ENCODE results near the gene NOC2L.
A peak's percentile ranks its signal among the peaks of the same experiment; 100 is the strongest.

The NOC2L gene

GRCh38 chr1:941015-941587 lies 18.0 kb downstream of the NOC2L start:
- no peak for DNase-seq

- DNase-seq = peak; percentile 88
Observed at GRCh38 chr1:940107-941014, 18.7 kb downstream of the NOC2L start.

GRCh38 chr1:939511-940106 lies 19.4 kb downstream of the NOC2L start:
- DNase-seq = no peak

- no peak for DNase-seq
Observed at GRCh38 chr1:938711-939489, 20.2 kb downstream of the NOC2L start.

- DNase-seq = no peak
Observed at GRCh38 chr1:938088-938683, 20.9 kb downstream of the NOC2L start.

GRCh38 chr1:937521-937920 lies 21.5 kb downstream of the NOC2L start:
- DNase-seq = no peak

GRCh38 chr1:936348-937264 lies 22.4 kb downstream of the NOC2L start:
- no peak for DNase-seq

GRCh38 chr1:935751-936231 lies 23.3 kb downstream of the NOC2L start:
- no peak for DNase-seq

- no peak for DNase-seq
Observed at GRCh38 chr1:934991-935750, 23.9 kb downstream of the NOC2L start.

GRCh38 chr1:933603-933940 lies 25.5 kb downstream of the NOC2L start:
- DNase-seq = no peak

- no peak for DNase-seq
Observed at GRCh38 chr1:932776-933602, 26.1 kb downstream of the NOC2L start.

GRCh38 chr1:932173-932510 lies 26.9 kb downstream of the NOC2L start:
- no peak for DNase-seq

- no peak for DNase-seq
Observed at GRCh38 chr1:931380-932172, 27.5 kb downstream of the NOC2L start.

GRCh38 chr1:930633-931138 lies 28.4 kb downstream of the NOC2L start:
- DNase-seq = no peak

- no peak for DNase-seq
Observed at GRCh38 chr1:929712-930632, 29.1 kb downstream of the NOC2L start.

GRCh38 chr1:928825-929661 lies 30.0 kb downstream of the NOC2L start:
- no peak for DNase-seq

GRCh38 chr1:927748-928147 lies 31.3 kb downstream of the NOC2L start:
- DNase-seq = no peak
